SK-N-SH (cell line): Measurements from ENCODE around the gene FCHSD2.

Experiments used
- CTCF ChIP-seq: fragments of 200-600 bp; sonication (generic); IDR thresholded peaks from 2 replicates; pipeline ENCODE4 v1.6.1; 2017; ENCODE audit warnings: antibody characterized with exemption, mild to moderate bottlenecking, moderate library complexity
- EP300 ChIP-seq, 2 experiments: IDR thresholded peaks; 2 replicates each; pipeline versions ENCODE4 v1.4.0 to v1.6.1; 2012; ENCODE audit warnings: borderline replicate concordance in 1 of 2, low read depth in 1 of 2, low read length in 1 of 2
- IRF3 ChIP-seq: fragments of 150-350 bp; IDR thresholded peaks from 2 replicates; pipeline ENCODE4 v1.6.1; 2016; ENCODE audit warnings: mild to moderate bottlenecking, low read depth, low read length
- MAX ChIP-seq: IDR thresholded peaks from 2 replicates; pipeline ENCODE4 v1.4.0; 2012; ENCODE audit warnings: low read depth
- REST ChIP-seq: IDR thresholded peaks from 2 replicates; pipeline ENCODE4 v1.6.1; 2012; ENCODE audit warnings: mild to moderate bottlenecking, low read depth, low read length, moderate library complexity

- TF ChIP-seq CTCF = peak; percentile 18
- no peak; a peak in 1 of 4 replicates for TF ChIP-seq EP300 (IDR thresholded peaks at IDR 0.05; ENCODE audit: borderline replicate concordance in 1 of 2, low read depth in 1 of 2, low read length in 1 of 2)
- no peak for TF ChIP-seq REST
- no peak for TF ChIP-seq IRF3
- TF ChIP-seq MAX = no peak; the same call in 1 of the 2 replicates
Observed at GRCh38 chr11:72814286-72815109, 327.6 kb downstream of the FCHSD2 start, which contains the start of gene ATG16L2.
